ENCODE measurements around the gene MAP1LC3A.

MAP1LC3A gene

DNA sequence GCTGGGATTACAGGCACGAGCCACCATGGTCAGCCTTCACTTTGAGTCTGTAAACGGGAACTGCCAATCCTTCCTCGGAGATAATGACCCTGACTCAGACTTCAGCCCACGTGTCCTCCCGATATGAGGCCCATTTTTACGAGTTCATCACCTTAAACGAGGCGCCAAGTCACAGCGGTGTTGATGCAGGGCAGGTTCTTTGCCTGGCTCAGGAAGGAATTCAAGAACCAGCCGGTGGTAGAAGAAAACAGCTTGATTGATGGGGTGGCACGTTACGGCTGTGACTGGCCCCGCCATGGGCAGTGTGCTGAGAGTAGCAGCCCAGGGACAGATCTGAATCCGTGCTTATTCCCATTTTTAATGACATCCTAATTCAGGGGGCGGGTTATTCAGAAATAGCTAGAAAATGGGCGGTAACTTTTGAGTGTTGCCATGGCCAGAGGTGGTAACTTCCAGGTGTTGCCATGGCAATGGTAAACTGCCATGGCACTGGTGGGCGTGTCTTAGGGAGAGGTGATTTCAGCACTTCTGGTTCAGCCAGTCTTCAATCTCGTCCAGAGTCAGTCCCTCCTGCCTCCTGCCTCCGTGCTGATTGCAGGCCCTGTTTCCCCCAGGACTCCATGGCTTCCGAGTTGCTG is 9.1 kb upstream of the MAP1LC3A start:
- no peak for DNase-seq (ENCODE audit: low read depth in 2 of 2)

- DNase-seq (ENCODE audit: low read depth in 2 of 2), result no peak
Measured at GRCh38 chr20:34549929-34550305, 8.6 kb upstream of the MAP1LC3A start.

DNA sequence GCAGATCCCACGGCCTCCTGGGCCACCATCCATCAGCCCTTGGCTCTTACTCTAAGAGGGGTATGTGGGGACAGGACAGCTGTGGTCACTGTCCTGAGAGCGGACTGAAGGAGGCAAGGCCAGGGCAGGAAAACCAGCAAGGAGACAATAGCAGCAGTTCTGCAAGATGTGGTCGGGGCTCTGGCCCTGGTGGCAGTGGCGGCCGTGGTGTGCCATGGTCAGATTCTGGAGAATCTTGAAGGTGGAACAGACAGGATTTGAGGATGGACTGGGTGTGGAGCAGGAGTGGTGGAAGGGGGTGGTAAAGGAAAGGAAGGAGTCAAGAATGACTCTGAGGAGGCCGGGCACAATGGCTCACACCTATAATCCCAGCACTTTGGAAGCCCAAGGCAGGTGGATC is 5.9 kb upstream of the MAP1LC3A start:
- no peak for DNase-seq (ENCODE audit: low read depth in 2 of 2)

GRCh38 chr20:34553366-34553867 is 5.1 kb upstream of the MAP1LC3A start:
- no peak for DNase-seq (ENCODE audit: low read depth in 2 of 2)

- no peak for DNase-seq (ENCODE audit: low read depth in 2 of 2)
Measured at GRCh38 chr20:34557936-34558319, 590 bp upstream of the MAP1LC3A start.

GRCh38 chr20:34559311-34560140 is 1.0 kb downstream of the MAP1LC3A start:
- DNase-seq (ENCODE audit: low read depth in 2 of 2), result no peak

DNA sequence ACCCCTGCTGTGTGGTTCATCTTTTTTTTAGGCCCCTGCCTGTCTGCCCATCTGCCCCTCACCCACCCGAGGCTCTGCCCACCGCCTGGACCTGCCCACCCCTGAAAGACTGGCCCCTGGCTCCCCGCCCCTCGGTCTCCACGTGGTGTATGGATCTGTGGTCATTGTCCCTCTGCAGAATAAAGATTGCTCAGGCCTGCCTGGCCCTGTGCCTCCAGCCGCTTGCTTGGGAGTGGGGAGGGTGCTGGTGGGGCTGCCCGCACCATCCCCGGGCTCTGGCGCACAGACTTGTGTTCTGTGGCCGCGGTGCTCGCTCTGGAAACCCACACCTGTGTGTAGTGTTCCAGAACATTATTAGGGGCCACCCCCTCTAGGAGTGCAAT is 1.6 kb downstream of the MAP1LC3A start:
- DNase-seq (ENCODE audit: low read depth in 2 of 2), result no peak

DNA sequence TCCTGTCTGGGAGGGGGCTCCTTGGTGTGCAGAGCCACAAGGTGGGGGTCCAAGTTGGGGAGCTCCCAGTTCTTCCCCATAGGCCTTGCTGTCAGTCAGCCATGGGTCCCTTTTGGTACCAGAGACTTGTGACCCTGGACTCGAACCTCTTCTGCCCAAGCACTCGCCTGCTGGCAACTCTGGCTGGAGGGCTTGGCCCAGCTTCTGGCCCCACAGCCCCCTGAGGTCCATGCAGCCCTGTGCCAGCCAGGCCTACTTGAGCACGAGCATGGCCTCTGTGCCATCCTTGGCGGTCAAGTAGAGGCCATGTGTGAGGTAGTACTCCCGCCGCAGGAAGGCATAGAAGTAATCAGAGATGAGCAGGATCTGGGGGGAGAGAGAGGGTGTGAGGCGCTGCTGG is 2.1 kb downstream of the MAP1LC3A start:
- DNase-seq (ENCODE audit: low read depth in 2 of 2), result no peak

GRCh38 chr20:34561661-34562060 is 3.1 kb downstream of the MAP1LC3A start:
- no peak for DNase-seq (ENCODE audit: low read depth in 2 of 2)

GRCh38 chr20:34562641-34563040 is 4.1 kb downstream of the MAP1LC3A start:
- DNase-seq (ENCODE audit: low read depth in 2 of 2), result no peak

- DNase-seq (ENCODE audit: low read depth in 2 of 2), result no peak
Measured at GRCh38 chr20:34564833-34565232, 6.3 kb downstream of the MAP1LC3A start.

- DNase-seq (ENCODE audit: low read depth in 2 of 2), result no peak
Measured at GRCh38 chr20:34566978-34567891, 8.7 kb downstream of the MAP1LC3A start.

DNA sequence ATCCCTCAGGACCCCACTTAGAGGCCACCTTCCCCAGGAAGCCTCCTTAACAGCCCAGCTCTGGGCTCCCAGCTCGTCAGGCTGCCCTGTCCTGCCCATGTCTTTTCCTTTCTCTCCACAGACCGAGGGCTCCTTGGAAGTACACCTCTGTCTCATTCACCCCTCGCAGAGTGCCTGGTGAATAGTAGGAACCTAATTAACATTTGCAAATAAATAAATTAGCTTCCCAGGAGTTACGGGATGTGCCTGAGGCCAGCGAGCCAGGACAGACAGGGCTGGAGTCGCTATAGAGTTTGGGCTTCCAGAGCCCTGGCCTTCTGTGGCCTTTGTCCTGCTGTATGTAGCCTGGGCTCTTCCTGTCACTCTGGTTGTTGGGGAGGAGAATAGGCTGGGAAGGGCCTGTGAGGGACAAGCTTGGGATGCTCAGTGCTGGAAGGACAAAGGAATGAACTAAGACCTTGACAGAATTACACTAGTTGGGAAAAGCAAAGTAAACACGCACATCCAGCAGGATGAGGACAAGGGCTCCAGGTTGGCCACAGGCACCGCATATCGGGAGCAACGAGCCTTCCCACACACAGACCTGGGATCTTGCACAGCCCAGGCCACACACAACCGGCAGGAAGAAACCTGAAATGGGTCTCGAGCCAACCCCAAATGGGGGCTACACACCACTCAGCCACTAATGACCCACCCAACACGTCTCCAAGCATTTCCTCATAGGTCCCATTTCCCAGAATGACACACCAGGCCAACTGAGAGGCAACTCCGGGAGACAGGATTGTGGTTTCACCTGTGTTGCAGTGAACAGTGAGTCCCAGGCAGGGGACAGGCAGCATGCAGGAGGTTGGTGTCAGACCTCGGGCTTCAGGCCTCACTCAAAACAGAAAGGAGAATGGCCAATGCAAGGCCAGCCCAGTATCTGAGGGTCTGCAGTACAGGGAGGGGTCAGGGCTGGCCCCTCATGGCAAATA is 9.7 kb downstream of the MAP1LC3A start:
- no peak for DNase-seq (ENCODE audit: low read depth in 2 of 2)

- no peak for DNase-seq (ENCODE audit: low read depth in 2 of 2)
Measured at GRCh38 chr20:34569598-34569997, 11.1 kb downstream of the MAP1LC3A start.

DNA sequence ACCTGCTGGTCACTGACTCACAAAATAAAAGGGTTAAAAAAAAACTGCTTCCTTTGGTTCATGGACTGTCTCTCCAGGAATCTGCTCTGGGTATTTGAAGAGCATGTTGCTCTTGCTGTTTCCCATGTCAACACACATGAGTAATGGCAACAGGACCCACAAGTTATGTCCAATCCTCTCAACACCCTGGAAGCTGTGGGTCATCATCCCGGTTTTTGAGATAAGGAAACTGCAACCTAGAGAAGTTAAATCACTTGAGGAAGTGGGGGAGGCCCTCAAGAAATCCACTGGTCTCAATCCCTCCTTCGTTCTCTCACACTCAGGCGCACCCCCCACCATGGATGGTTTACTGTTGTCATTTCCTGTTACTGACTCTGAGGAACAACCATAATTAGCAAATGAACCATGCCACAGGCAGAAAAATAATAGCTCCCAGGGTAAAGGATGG is 12.4 kb downstream of the MAP1LC3A start:
- DNase-seq (ENCODE audit: low read depth in 2 of 2), result no peak

GRCh38 chr20:34571753-34572152 is 13.2 kb downstream of the MAP1LC3A start:
- no peak for DNase-seq (ENCODE audit: low read depth in 2 of 2)

DNA sequence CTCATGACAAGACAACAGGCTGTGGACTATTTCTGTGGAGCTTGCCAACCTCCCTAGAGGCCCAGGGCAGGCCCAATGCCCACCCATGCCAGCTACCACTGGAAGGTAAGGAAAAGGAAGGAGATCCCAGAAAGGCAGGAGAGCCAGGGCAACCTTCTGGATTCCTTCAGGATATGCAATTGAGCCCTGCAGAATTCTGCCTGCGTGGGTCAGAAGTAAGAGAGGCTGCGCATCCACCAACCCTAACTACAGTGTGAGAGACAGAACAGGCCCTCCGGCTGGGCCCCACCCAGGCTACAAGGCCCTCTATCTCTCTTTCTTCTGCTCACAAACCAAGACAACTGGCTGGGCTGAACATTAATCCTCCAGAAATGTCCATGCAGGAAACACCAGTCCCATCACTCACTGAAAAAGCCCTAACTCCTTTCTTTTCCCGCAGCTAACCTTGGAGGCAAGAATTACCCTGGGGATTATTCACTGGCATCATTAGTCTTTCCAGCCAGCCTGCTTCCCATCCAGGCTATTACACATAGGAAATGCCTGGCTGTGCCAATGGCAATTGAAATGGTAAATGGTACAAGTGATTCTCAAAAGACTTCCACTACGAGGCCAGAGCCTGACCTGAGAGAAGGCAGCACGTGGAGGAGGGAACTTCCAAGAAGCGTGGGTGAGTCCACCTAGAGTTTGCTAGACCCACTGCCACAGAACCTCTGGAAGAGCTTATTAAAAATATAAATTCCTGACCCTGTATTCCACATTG is 15.2 kb downstream of the MAP1LC3A start:
- DNase-seq (ENCODE audit: low read depth in 2 of 2), result no peak

DNA sequence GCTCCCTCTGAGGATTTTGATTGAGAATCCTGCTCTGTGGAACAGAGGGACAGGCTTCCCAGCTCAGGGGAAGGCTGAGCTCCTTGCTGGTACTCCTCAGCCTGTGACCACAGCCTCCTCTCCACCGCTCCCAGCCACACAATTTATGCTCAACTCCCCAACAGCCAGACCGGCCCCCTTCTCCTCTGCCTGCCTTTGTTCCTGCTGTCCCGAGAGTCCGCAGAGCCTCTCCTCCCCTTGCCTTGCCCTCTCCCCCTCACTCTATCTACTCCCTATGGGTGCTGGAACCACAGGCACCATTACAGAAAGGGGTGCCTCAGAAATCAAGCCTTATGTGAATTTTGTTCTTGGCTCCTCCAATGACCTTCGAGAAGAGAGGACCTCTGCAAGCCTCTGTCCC is 15.9 kb downstream of the MAP1LC3A start:
- DNase-seq (ENCODE audit: low read depth in 2 of 2), result no peak

DNA sequence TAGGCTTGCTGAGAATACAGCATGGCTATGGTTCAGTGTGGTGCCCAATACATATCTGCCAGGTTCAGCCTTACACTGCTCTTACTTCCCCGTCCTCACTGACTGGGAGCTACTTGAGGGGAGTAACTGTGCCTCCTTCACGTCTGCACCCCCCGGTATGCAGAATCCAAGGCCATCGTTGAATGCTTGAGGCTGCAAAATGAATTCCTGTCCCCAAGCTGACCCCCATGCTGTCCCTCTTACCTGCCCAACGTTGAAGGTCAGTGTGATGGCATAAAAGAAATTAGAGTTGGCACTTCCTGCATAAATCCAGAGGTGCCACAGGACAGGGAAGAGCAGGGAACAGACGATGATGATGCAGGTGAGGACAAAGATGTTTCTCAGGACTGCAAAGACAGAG is 16.3 kb downstream of the MAP1LC3A start:
- no peak for DNase-seq (ENCODE audit: low read depth in 2 of 2)

DNA sequence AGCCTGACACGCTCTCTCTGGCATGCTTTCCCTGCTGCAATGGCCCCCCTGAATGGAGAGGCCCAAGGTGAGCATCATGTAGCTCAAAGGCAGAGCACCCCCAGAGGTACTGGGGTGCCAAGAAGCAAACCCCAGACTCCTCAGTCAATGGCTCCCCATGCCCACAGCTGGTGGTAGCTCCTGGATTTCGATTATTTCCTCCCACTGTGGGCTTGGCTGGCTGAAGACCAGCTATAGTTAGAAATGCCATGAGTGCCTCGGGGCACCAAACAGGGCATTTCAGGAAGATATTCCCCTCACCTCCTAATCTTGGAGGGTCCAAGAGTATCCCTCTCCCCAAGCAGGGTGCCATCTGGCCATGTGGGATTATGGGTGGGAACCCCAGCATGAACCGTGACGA is 16.8 kb downstream of the MAP1LC3A start:
- no peak for DNase-seq (ENCODE audit: low read depth in 2 of 2)
